Measurements from ENCODE around the gene BDH1. TPM values are rescaled to one million over a fixed set of nuclear protein-coding genes. Genes with fewer than 3 reads are reported as not detected.

BDH1 gene
- total and polyA plus RNA-seq, 2 of the 8 experiments (the other 6 are each of a cell fraction or from before 2014, with no cell fraction given) = 27.2 to 28.1 TPM

DNA sequence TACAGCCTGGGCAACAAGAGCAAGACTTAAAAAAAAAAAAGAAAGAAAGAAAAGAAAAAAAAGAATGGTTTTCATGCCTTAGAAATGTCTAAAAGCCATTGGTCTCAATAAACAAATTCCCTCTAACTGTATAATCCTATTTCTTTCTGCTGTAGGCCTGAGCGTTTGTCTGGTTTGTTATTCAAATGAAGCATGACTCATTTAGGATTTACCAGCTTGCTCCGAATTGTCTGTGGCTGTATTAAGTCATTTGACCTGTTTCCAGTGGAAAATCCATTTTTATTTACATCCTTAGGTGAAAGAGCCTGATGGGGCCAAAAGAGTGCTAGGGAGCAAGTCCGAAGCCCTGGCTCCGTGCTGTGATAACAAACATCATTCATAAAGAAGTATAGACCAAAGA is 73.8 kb downstream of the BDH1 start:
- Histone ChIP-seq H2BK120ac (replicated peaks; ENCODE audit: low read depth, low read length) (peak overlapping the region; percentile 16), H3K4me1 (replicated peaks in 1 of 4; ENCODE audit: control insufficient read depth in 3 of 4, insufficient read depth in 4 of 4, low read length in 3 of 4) (peaks cover 0 to 10% (median 1%) of the 10 kb centered on the region in 4 experiments; a peak in 3 of 7 replicates), H3K9me3 (ENCODE audit: insufficient read depth in 2 of 2, low read depth in 1 of 2, low read length in 1 of 2) (no peaks in the 10 kb centered on the region), H2BK20ac (ENCODE audit: low read length) (no peak overlapping the region), H3K23me2 (ENCODE audit: low read depth, low read length) (no peaks in the 10 kb centered on the region), H3K27ac (ENCODE audit: low read depth, low read length) (no peak overlapping the region), H2BK15ac (ENCODE audit: low read length) (no peak overlapping the region), H4K91ac (replicated peaks; ENCODE audit: insufficient read length, low read length) (no peak overlapping the region), H3K79me2 (ENCODE audit: control insufficient read depth in 1 of 2, insufficient read depth in 2 of 2, low read length in 2 of 2) (no peaks in the 10 kb centered on the region), H2AFZ (ENCODE audit: low read length) (0 out of 2 replicates have a peak overlapping the region, but pooled peaks have one; percentile 10), H2BK5ac (ENCODE audit: low read depth, low read length) (peak overlapping the region; percentile 67; the same call in 1 of the 2 replicates), H3K18ac (ENCODE audit: extremely low read depth, low read length) (0 out of 2 replicates have a peak overlapping the region, but pooled peaks have one; percentile 15), H3K36me3 (ENCODE audit: control insufficient read depth in 2 of 4, insufficient read depth in 4 of 4, low read length in 3 of 4) (no peaks in the 10 kb centered on the region), H3K4me3 (ENCODE audit: extremely low read depth in 1 of 4, insufficient read depth in 2 of 4, low read depth in 3 of 4, low read length in 4 of 4) (no peak overlapping the region), H2BK12ac (ENCODE audit: low read depth, low read length) (no peak overlapping the region), H2AK5ac (ENCODE audit: low read depth, low read length) (no peak overlapping the region), H4K8ac (ENCODE audit: extremely low read depth, insufficient read depth, low read length) (no peak overlapping the region), H3K4me2 (ENCODE audit: insufficient read depth in 1 of 2, low read depth in 2 of 2, low read length in 2 of 2) (peak overlapping the region in 1 of 2 experiments; percentile 25; a peak in 2 of 4 replicates), H3K56ac (replicated peaks; ENCODE audit: insufficient read length, low read depth, low read length) (no peak overlapping the region), H3K27me3 (replicated peaks in 1 of 4; ENCODE audit: control insufficient read depth in 3 of 4, extremely low read depth in 1 of 4, insufficient read depth in 3 of 4, low read length in 3 of 4) (no peaks in the 10 kb centered on the region), H4K5ac (ENCODE audit: insufficient read length, low read depth, low read length) (no peak overlapping the region), H4K20me1 (replicated peaks in 1 of 2; ENCODE audit: control insufficient read depth in 1 of 2, insufficient read depth in 2 of 2, low read length in 2 of 2) (no peaks in the 10 kb centered on the region), H3K4ac (replicated peaks; ENCODE audit: insufficient read length, low read depth, low read length) (no peak overlapping the region), H3K79me1 (ENCODE audit: low read depth, low read length) (no peaks in the 10 kb centered on the region), H3K23ac (ENCODE audit: insufficient read length) (no peak overlapping the region), H3K9ac (replicated peaks in 1 of 4; ENCODE audit: extremely low read depth in 1 of 4, low read depth in 3 of 4, low read length in 3 of 4) (no peak overlapping the region), H3K14ac (ENCODE audit: insufficient read length) (no peak overlapping the region)
- FAIRE-seq (no peak), DNase-seq (ENCODE audit: low read depth in 1 of 2, low spot score in 2 of 2) (no peak)
- POLR2A ChIA-PET (ENCODE audit: partially characterized antibody) = no interaction called here
- CTCF ChIA-PET (ENCODE audit: partially characterized antibody) = interaction anchor here (0.8 to 2.4 kb wide), 8 partner anchors 9 to 295 kb away, joined by 3 to 8 read pairs (median 4); no protein-coding TSS in a partner anchor
- TF ChIP-seq RXRA (IDR thresholded peaks at IDR 0.05; ENCODE audit: insufficient read depth, low read depth, low read length) (no peak), GABPA (IDR thresholded peaks at IDR 0.05; ENCODE audit: borderline replicate concordance, insufficient read depth, low read length) (no peak), HDAC6 (IDR thresholded peaks at IDR 0.05; ENCODE audit: low read depth, low read length) (no peak), RAD21 (IDR thresholded peaks at IDR 0.05 in 1 of 2, conservative IDR thresholded peaks at IDR 0.05 in 1 of 2; ENCODE audit: low read depth in 2 of 2, low read length in 2 of 2) (no peak), EP300 (IDR thresholded peaks at IDR 0.05; ENCODE audit: borderline replicate concordance in 1 of 2, low read depth in 2 of 2, low read length in 2 of 2) (no peak), JUND (IDR thresholded peaks at IDR 0.05; ENCODE audit: low read length) (peak; percentile 85)
- 36% methylated on average over 4 of the region's 4 CpGs; no CpG with 5 or more reads in 1 of the 2 experiments for WGBS, 2 experiments (ENCODE audit: extremely low coverage in 1 of 2, insufficient coverage in 1 of 2, insufficient read length in 1 of 2, insufficient replicate concordance in 2 of 2, low coverage in 1 of 2, low lambda C conversion rate in 2 of 2, missing lambda C conversion rate in 1 of 2)
